CD14-positive monocyte (primary cell): Measurements from ENCODE around the gene FBXL20. TPM values are rescaled to one million over a fixed set of nuclear protein-coding genes. Genes with fewer than 3 reads are reported as not detected.

Experiments
- DNase-seq, 3 donors: peaks; one replicate each; pipeline ENCODE4 v3.0.0-alpha.2; 2011 to 2022
- H2AFZ ChIP-seq: 2 replicates; pipeline ENCODE4 v1.6.0; 2012; ENCODE audit warnings: mild to moderate bottlenecking, low read depth, low read length, inconsistent platforms; ENCODE audit not compliant: insufficient read depth, poor library complexity, severe bottlenecking
- H3K27ac ChIP-seq, 2 donors: 1 replicate in 1 of 2; 2 replicates in 1 of 2; pipeline ENCODE4 v1.5.1; 2012 to 2013; ENCODE audit warnings: low read length in 2 of 2, control low read depth in 1 of 2, inconsistent platforms in 1 of 2, low read depth in 1 of 2, mild to moderate bottlenecking in 1 of 2
- H3K27me3 ChIP-seq, 2 donors: one replicate each; pipeline versions ENCODE4 v1.6.0 to v1.6.1; 2011 to 2013; ENCODE audit warnings: low read length in 2 of 2; ENCODE audit not compliant: control insufficient read depth in 2 of 2, insufficient read depth in 2 of 2
- H3K36me3 ChIP-seq, 2 donors: replicated peaks in 1 of 2; 1 replicate in 1 of 2; 2 replicates in 1 of 2; pipeline versions ENCODE4 v1.5.1 to v1.6.1; 2012 to 2013; ENCODE audit warnings: low read length in 2 of 2, control low read depth in 1 of 2, inconsistent platforms in 1 of 2, mild to moderate bottlenecking in 1 of 2; ENCODE audit not compliant: insufficient read depth in 2 of 2, control insufficient read depth in 1 of 2
- H3K4me1 ChIP-seq, 2 donors: 1 replicate in 1 of 2; 2 replicates in 1 of 2; pipeline versions ENCODE4 v1.5.1 to v1.6.1; 2012 to 2013; ENCODE audit warnings: low read length in 2 of 2, control low read depth in 1 of 2, inconsistent platforms in 1 of 2, mild to moderate bottlenecking in 1 of 2, moderate library complexity in 1 of 2; ENCODE audit not compliant: insufficient read depth in 2 of 2, control insufficient read depth in 1 of 2
- H3K4me2 ChIP-seq: replicated peaks from 2 replicates; pipeline ENCODE3; 2012; ENCODE audit warnings: low read length, moderate library complexity, mild to moderate bottlenecking; ENCODE audit not compliant: poor library complexity, severe bottlenecking; ENCODE audit errors: extremely low read depth
- H3K4me3 ChIP-seq, 3 experiments: fragments of 200-600 bp in 1 of 3; sonication (generic) in 1 of 3; replicated peaks in 1 of 3; 1 replicate in 2 of 3; 2 replicates in 1 of 3; pipeline ENCODE4 v1.5.1; 2011 to 2013; ENCODE audit warnings: low read length in 3 of 3, mild to moderate bottlenecking in 3 of 3, control low read depth in 2 of 3, low read depth in 2 of 3, inconsistent platforms in 1 of 3, moderate library complexity in 1 of 3
- H3K79me2 ChIP-seq: 2 replicates; pipeline ENCODE4 v1.6.0; 2012; ENCODE audit warnings: mild to moderate bottlenecking, control low read depth, inconsistent platforms, low read length, moderate library complexity; ENCODE audit not compliant: insufficient read depth
- H3K9ac ChIP-seq: 2 replicates; pipeline ENCODE4 v1.6.0; 2017; ENCODE audit warnings: low read length, mild to moderate bottlenecking; ENCODE audit not compliant: insufficient read depth, poor library complexity, severe bottlenecking
- H3K9me3 ChIP-seq, 2 donors: replicated peaks in 1 of 2; 1 replicate in 1 of 2; 2 replicates in 1 of 2; pipeline versions ENCODE4 v1.5.1 to v1.6.1; 2012 to 2013; ENCODE audit warnings: low read length in 2 of 2, control low read depth in 1 of 2; ENCODE audit not compliant: control insufficient read depth in 1 of 2, insufficient read depth in 1 of 2
- H4K20me1 ChIP-seq: 2 replicates; pipeline ENCODE4 v1.6.0; 2012; ENCODE audit warnings: mild to moderate bottlenecking, low read length, control low read depth, moderate library complexity; ENCODE audit not compliant: insufficient read depth
- H3K27ac Mint-ChIP-seq, 7 donors: one replicate each; pipeline ENCODE4 v1.8.0; 2020; ENCODE audit warnings: mild to moderate bottlenecking in 7 of 7, mixed read lengths in 7 of 7, moderate library complexity in 6 of 7, inconsistent platforms in 2 of 7
- H3K27me3 Mint-ChIP-seq, 3 donors: one replicate each; pipeline ENCODE4 v1.8.0; 2021 to 2022; ENCODE audit warnings: low read depth in 3 of 3, mild to moderate bottlenecking in 3 of 3, mixed read lengths in 3 of 3, moderate library complexity in 3 of 3, inconsistent platforms in 1 of 3
- H3K36me3 Mint-ChIP-seq, 2 donors: one replicate each; pipeline ENCODE4 v1.8.0; 2020; ENCODE audit warnings: mixed read lengths in 2 of 2, inconsistent platforms in 1 of 2, mild to moderate bottlenecking in 1 of 2
- H3K4me1 Mint-ChIP-seq: one replicate; pipeline ENCODE4 v1.8.0; 2020; ENCODE audit warnings: mild to moderate bottlenecking, mixed read lengths
- H3K4me3 Mint-ChIP-seq, 2 donors: one replicate each; pipeline ENCODE4 v1.8.0; 2020; ENCODE audit warnings: mild to moderate bottlenecking in 2 of 2, mixed read lengths in 2 of 2, moderate library complexity in 1 of 2
- H3K9me3 Mint-ChIP-seq, 7 donors: one replicate each; pipeline ENCODE4 v1.8.0; 2020 to 2022; ENCODE audit warnings: mixed read lengths in 7 of 7, mild to moderate bottlenecking in 6 of 7, moderate library complexity in 6 of 7, inconsistent platforms in 2 of 7
- CTCF ChIP-seq: fragments of 200-600 bp; IDR thresholded peaks from one replicate; pipeline ENCODE4 v1.8.0; 2022; ENCODE audit warnings: antibody characterized with exemption, mild to moderate bottlenecking
- WGBS: methylation state at CpG from one replicate; pipeline ENCODE4 v1.1.5; 2013; ENCODE audit warnings: missing lambda C conversion rate; ENCODE audit not compliant: insufficient coverage; 5-methylcytosine and 5-hydroxymethylcytosine counted together
- intact Hi-C, 2 donors: fragments of 100-400 bp; cut with micrococcal nuclease; formaldehyde crosslinking; loops; one replicate each; pipeline versions ENCODE4 v1.15.0 to v1.15.1; 2023
- polyA plus RNA-seq, 3 donors: library from polyadenylated mRNA; depleted of rRNA in 1 of 3; unstranded in 2 of 3; stranded (reverse) in 1 of 3; fragments of 300-500 nt in 2 of 3; fragments of >200 nt in 1 of 3; fragmentation: Illumina TruSeq in 2 of 3; gene quantifications; 1 replicate in 2 of 3; 2 replicates in 1 of 3; pipeline ENCODE4 v1.2.3, GENCODE V29; 2012 to 2021

FBXL20 gene
- polyA plus RNA-seq, 3 donors = 4.0 to 7.7 (median 4.7) TPM

- peaks cover 48% of the 10 kb centered on the region for H4K20me1 ChIP-seq
- H3K4me2 ChIP-seq = peak overlapping the region; percentile 97
- H3K27me3 ChIP-seq = no peaks in the 10 kb centered on the region
- H3K4me1 ChIP-seq = peaks cover 15 to 16% of the 10 kb centered on the region in 2 donors
- no peaks in the 10 kb centered on the region for H3K9me3 ChIP-seq
- H3K9ac ChIP-seq = no peak overlapping the region
- no peak for DNase-seq
- Mint-ChIP-seq H3K27ac (no peak overlapping the region), H3K9me3 (no peaks in the 10 kb centered on the region), H3K4me1 (peaks cover 25% of the 10 kb centered on the region), H3K4me3 (peak overlapping the region in 1 of 2 donors; percentile 99), H3K36me3 (peaks cover 6 to 12% of the 10 kb centered on the region in 2 donors), H3K27me3 (peaks cover 0 to 3% (median 0%) of the 10 kb centered on the region in 3 donors)
- H3K36me3 ChIP-seq = no peaks in the 10 kb centered on the region
- 76% methylated on average over 4 of the region's 4 CpGs for WGBS
- H3K79me2 ChIP-seq = peaks cover 67% of the 10 kb centered on the region
- no peak for TF ChIP-seq CTCF
- no peak overlapping the region for H2AFZ ChIP-seq
- H3K27ac ChIP-seq = no peak overlapping the region
- intact Hi-C loops = loop anchor here (2.0 to 10.0 kb wide), 3 partner anchors 51 to 127 kb away; partner anchors contain the start of gene MED1 (in 1 of the 2)
- H3K4me3 ChIP-seq = peak overlapping the region in 1 of 3 experiments; percentile 95
Observed at GRCh38 chr17:39399791-39400190, 1.6 kb downstream of the FBXL20 start.

- no peaks in the 10 kb centered on the region for H3K4me1 ChIP-seq
- no peaks in the 10 kb centered on the region for H3K27me3 Mint-ChIP-seq
- WGBS = no CpG with 5 or more reads among the region's 2 CpGs
- peaks cover 80% of the 10 kb centered on the region for H4K20me1 ChIP-seq
- no peak overlapping the region for H3K4me3 Mint-ChIP-seq
- H3K36me3 ChIP-seq = no peaks in the 10 kb centered on the region
- H3K36me3 Mint-ChIP-seq = peaks cover 9 to 11% of the 10 kb centered on the region in 2 donors
- no peak overlapping the region for H3K27ac Mint-ChIP-seq
- H3K9me3 ChIP-seq = no peaks in the 10 kb centered on the region
- H3K27ac ChIP-seq = no peak overlapping the region
- peak; percentile 24 for TF ChIP-seq CTCF
- peaks cover 95% of the 10 kb centered on the region for H3K79me2 ChIP-seq
- H3K4me1 Mint-ChIP-seq = no peaks in the 10 kb centered on the region
- no peak overlapping the region for H2AFZ ChIP-seq
- no peak overlapping the region for H3K4me2 ChIP-seq
- no peaks in the 10 kb centered on the region for H3K27me3 ChIP-seq
- intact Hi-C loops = loop anchor here in 1 of 2 donors (10.0 kb wide), 1 partner anchor 109 kb away; no protein-coding TSS in a partner anchor
- peak in 1 of 3 donors; percentile 19 for DNase-seq
- H3K9ac ChIP-seq = no peak overlapping the region
- H3K9me3 Mint-ChIP-seq = no peaks in the 10 kb centered on the region
- no peak overlapping the region for H3K4me3 ChIP-seq
Observed at GRCh38 chr17:39393736-39394135, 7.7 kb downstream of the FBXL20 start.
